AG04450 (cell line): Measurements from ENCODE around the gene BARX2. TPM values are rescaled to one million over a fixed set of nuclear protein-coding genes. Genes with fewer than 3 reads are reported as not detected.

Experiments
- CTCF ChIA-PET: fragments of 300-600, 350-600 bp; formaldehyde crosslinking; extraction: SDS; loops from one replicate; lab custom pipeline; 2022; ENCODE audit warnings: antibody characterized with exemption, inconsistent platforms; lab: Charles Lee
- POLR2A ChIA-PET: fragments of 350-600 bp; formaldehyde crosslinking; extraction: SDS; loops from one replicate; lab custom pipeline; 2021; ENCODE audit warnings: antibody characterized with exemption, inconsistent platforms; lab: Yijun Ruan, JAX
- DNase-seq: peaks from one replicate; pipeline ENCODE4 v3.0.0-alpha.2; 2011; ENCODE audit warnings: low read depth, low spot score
- H3K27ac ChIP-seq: one replicate; pipeline ENCODE4 v1.5.1; 2012; ENCODE audit warnings: low read depth, low read length, control low read depth
- H3K27me3 ChIP-seq: one replicate; pipeline ENCODE4 v1.6.0; 2012; ENCODE audit warnings: low read length; ENCODE audit not compliant: control insufficient read depth, insufficient read depth
- H3K4me3 ChIP-seq: 2 replicates; pipeline ENCODE4 v1.5.1; 2011; ENCODE audit warnings: mild to moderate bottlenecking, low read depth, low read length, control low read depth
- H3K9me3 ChIP-seq: 2 replicates; pipeline ENCODE4 v1.5.1; 2012; ENCODE audit warnings: low read length; ENCODE audit not compliant: control insufficient read depth, insufficient read depth
- CTCF ChIP-seq: IDR thresholded peaks from 2 replicates; pipeline ENCODE4 v1.5.1; 2011; ENCODE audit warnings: low read depth, low read length, control low read depth, inconsistent platforms
- polyA plus RNA-seq: library from polyadenylated mRNA; depleted of rRNA; stranded (reverse); fragments of >200 nt; gene quantifications from 2 replicates; pipeline ENCODE4 v1.2.3, GENCODE V29; 2011

BARX2 gene
- polyA plus RNA-seq, 1 experiment = not detected

GRCh38 chr11:129373489-129373953 lies 2.1 kb upstream of the BARX2 start:
- H3K9me3 ChIP-seq = no peaks in the 10 kb centered on the region; the same call in 1 of the 2 replicates
- CTCF ChIA-PET = interaction anchor here (0.8 to 3.4 kb wide), 2 partner anchors 10 to 378 kb away, joined by 3 to 17 read pairs; no protein-coding TSS in a partner anchor

GRCh38 chr11:129374081-129374992 lies 1.3 kb upstream of the BARX2 start:
- ChIA-PET POLR2A (interaction anchor here (0.6 kb wide), 1 partner anchor 26 kb away, joined by 3 read pairs; no protein-coding TSS in a partner anchor), CTCF (interaction anchor here (0.9 to 3.4 kb wide), 5 partner anchors 8 to 377 kb away, joined by 3 to 18 read pairs (median 15); no protein-coding TSS in a partner anchor)
- DNase-seq = no peak
- Histone ChIP-seq H3K27ac (no peak overlapping the region), H3K4me3 (no peak overlapping the region; the same call in 1 of the 2 replicates), H3K9me3 (no peaks in the 10 kb centered on the region; the same call in 1 of the 2 replicates), H3K27me3 (peaks cover 63% of the 10 kb centered on the region)
- TF ChIP-seq CTCF = no peak

More at GRCh38 chr11:129373489-129373953, 2.1 kb upstream of the BARX2 start:
- no peak overlapping the region for H3K27ac ChIP-seq
- no peak for DNase-seq
- peaks cover 63% of the 10 kb centered on the region for H3K27me3 ChIP-seq
- POLR2A ChIA-PET = interaction anchor here (0.6 kb wide), 1 partner anchor 25 kb away, joined by 3 read pairs; no protein-coding TSS in a partner anchor
- TF ChIP-seq CTCF = no peak
- H3K4me3 ChIP-seq = peak overlapping the region; percentile 15; the same call in 1 of the 2 replicates

GRCh38 chr11:129374993-129375750 lies 476 bp upstream of the BARX2 start:
- H3K9me3 ChIP-seq = no peaks in the 10 kb centered on the region; the same call in 1 of the 2 replicates
- no peak overlapping the region for H3K4me3 ChIP-seq
- no peak for DNase-seq
- ChIA-PET POLR2A (no interaction called here), CTCF (interaction anchor here (0.7 to 3.4 kb wide), 9 partner anchors 9 to 376 kb away, joined by 3 to 18 read pairs (median 9); no protein-coding TSS in a partner anchor)
- H3K27me3 ChIP-seq = peaks cover 60% of the 10 kb centered on the region
- no peak for TF ChIP-seq CTCF
- no peak overlapping the region for H3K27ac ChIP-seq

- no peak for DNase-seq
- Histone ChIP-seq H3K4me3 (no peak overlapping the region), H3K9me3 (no peaks in the 10 kb centered on the region; the same call in 1 of the 2 replicates), H3K27ac (no peak overlapping the region), H3K27me3 (peaks cover 54% of the 10 kb centered on the region)
- POLR2A ChIA-PET = no interaction called here
- CTCF ChIA-PET = interaction anchor here (0.5 to 3.4 kb wide), 12 partner anchors 9 to 383 kb away, joined by 3 to 18 read pairs (median 5); no protein-coding TSS in a partner anchor
- TF ChIP-seq CTCF = no peak
Measured at GRCh38 chr11:129376658-129377341, 1.2 kb downstream of the BARX2 start.
